Colonic mucosa (tissue), 4 donors: ENCODE results near the gene TTC28. TPM values are rescaled to one million over a fixed set of nuclear protein-coding genes. Genes with fewer than 3 reads are reported as not detected.

Experiments
- DNase-seq: peaks from one replicate; pipeline ENCODE4 v3.0.0-alpha.2; 2020
- H3K27ac ChIP-seq: fragments of 200-600 bp; one replicate; pipeline ENCODE4 v1.8.0; 2021
- H3K27me3 ChIP-seq: fragments of 200-600 bp; one replicate; pipeline ENCODE4 v1.8.0; 2021
- H3K36me3 ChIP-seq: fragments of 200-600 bp; one replicate; pipeline ENCODE4 v1.8.0; 2021
- H3K4me1 ChIP-seq: fragments of 200-600 bp; one replicate; pipeline ENCODE4 v1.8.0; 2021; ENCODE audit warnings: mild to moderate bottlenecking
- H3K4me3 ChIP-seq: fragments of 200-600 bp; one replicate; pipeline ENCODE4 v1.8.0; 2021
- H3K9ac ChIP-seq, 2 donors: one replicate each; pipeline ENCODE4 v1.7.0; 2013; ENCODE audit warnings: control low read depth in 2 of 2, low read depth in 2 of 2, low read length in 2 of 2
- H3K9me3 ChIP-seq: fragments of 200-600 bp; one replicate; pipeline ENCODE4 v1.8.0; 2021
- CTCF ChIP-seq: fragments of 200-600 bp; IDR thresholded peaks from one replicate; pipeline ENCODE4 v1.8.0; 2022; ENCODE audit warnings: antibody characterized with exemption, mild to moderate bottlenecking
- intact Hi-C: fragments of 100-400 bp; cut with DNase I; formaldehyde crosslinking; loops from one replicate; pipeline ENCODE4 v1.14.1; 2022
- total RNA-seq, 2 donors: library from RNA; stranded (reverse); fragmentation: NEBNext Ultra II Directional in 1 of 2; extraction: Animal tissue kit (Norgen Biotek cat#: 25700) in 1 of 2; gene quantifications; one replicate each; pipeline ENCODE4 v1.2.1, GENCODE V29; 2021
- donor health status: healthy.
- donor health status: DM: no; HTN: no; CAD: no.
- donor health status: DM: no; HTN: no; CAD: no.

The TTC28 gene
- total RNA-seq, 2 donors from 2014 or later, result 6.6 to 9.2 TPM

DNA sequence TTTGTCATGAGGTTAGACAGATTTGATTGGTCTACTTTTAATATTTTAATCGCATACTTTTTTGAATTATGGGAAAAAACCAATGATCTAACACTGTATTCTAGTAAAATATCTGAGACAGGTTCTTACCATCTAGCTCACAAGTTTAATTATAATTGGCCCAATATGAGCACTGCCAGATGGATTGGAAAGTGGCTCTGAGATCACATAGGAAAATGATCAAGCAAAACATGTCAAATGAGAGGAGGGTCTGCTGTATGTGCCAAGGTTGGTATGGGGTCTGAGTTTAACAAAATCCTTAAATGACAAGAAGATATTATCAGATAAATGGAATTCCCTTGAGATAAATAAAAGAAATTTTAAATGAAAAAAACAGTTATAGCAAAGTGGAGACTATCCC lies 264.7 kb downstream of the TTC28 start:
- Histone ChIP-seq H3K9me3 (no peaks in the 10 kb centered on the region), H3K9ac (no peak overlapping the region), H3K36me3 (no peaks in the 10 kb centered on the region), H3K27me3 (no peaks in the 10 kb centered on the region), H3K4me3 (no peak overlapping the region), H3K4me1 (no peaks in the 10 kb centered on the region), H3K27ac (no peak overlapping the region)
- DNase-seq, result no peak
- intact Hi-C loops, result no loop called here
- TF ChIP-seq CTCF, result no peak

GRCh38 chr22:28413612-28414399 lies 265.8 kb downstream of the TTC28 start:
- intact Hi-C loops, result no loop called here
- H3K9ac ChIP-seq, result no peak overlapping the region
- no peak overlapping the region for H3K4me3 ChIP-seq
- H3K4me1 ChIP-seq, result no peaks in the 10 kb centered on the region
- no peak for DNase-seq
- H3K27ac ChIP-seq, result no peak overlapping the region
- no peak for TF ChIP-seq CTCF
- H3K9me3 ChIP-seq, result no peaks in the 10 kb centered on the region
- H3K27me3 ChIP-seq, result no peaks in the 10 kb centered on the region
- H3K36me3 ChIP-seq, result no peaks in the 10 kb centered on the region

- Histone ChIP-seq H3K4me1 (no peaks in the 10 kb centered on the region), H3K36me3 (no peaks in the 10 kb centered on the region)
- TF ChIP-seq CTCF, result no peak
Observed at GRCh38 chr22:28412109-28412508, 267.5 kb downstream of the TTC28 start.

GRCh38 chr22:28411125-28411524 lies 268.5 kb downstream of the TTC28 start:
- Histone ChIP-seq H3K4me1 (no peaks in the 10 kb centered on the region), H3K4me3 (no peak overlapping the region), H3K9me3 (no peaks in the 10 kb centered on the region), H3K27ac (no peak overlapping the region), H3K36me3 (no peaks in the 10 kb centered on the region), H3K9ac (no peak overlapping the region), H3K27me3 (no peaks in the 10 kb centered on the region)
- intact Hi-C loops, result no loop called here
- TF ChIP-seq CTCF, result no peak
- no peak for DNase-seq

More at GRCh38 chr22:28412109-28412508, 267.5 kb downstream of the TTC28 start:
- intact Hi-C loops, result no loop called here
- Histone ChIP-seq H3K27ac (no peak overlapping the region), H3K4me3 (no peak overlapping the region), H3K9me3 (no peaks in the 10 kb centered on the region), H3K27me3 (no peaks in the 10 kb centered on the region), H3K9ac (no peak overlapping the region)
- no peak for DNase-seq

DNA sequence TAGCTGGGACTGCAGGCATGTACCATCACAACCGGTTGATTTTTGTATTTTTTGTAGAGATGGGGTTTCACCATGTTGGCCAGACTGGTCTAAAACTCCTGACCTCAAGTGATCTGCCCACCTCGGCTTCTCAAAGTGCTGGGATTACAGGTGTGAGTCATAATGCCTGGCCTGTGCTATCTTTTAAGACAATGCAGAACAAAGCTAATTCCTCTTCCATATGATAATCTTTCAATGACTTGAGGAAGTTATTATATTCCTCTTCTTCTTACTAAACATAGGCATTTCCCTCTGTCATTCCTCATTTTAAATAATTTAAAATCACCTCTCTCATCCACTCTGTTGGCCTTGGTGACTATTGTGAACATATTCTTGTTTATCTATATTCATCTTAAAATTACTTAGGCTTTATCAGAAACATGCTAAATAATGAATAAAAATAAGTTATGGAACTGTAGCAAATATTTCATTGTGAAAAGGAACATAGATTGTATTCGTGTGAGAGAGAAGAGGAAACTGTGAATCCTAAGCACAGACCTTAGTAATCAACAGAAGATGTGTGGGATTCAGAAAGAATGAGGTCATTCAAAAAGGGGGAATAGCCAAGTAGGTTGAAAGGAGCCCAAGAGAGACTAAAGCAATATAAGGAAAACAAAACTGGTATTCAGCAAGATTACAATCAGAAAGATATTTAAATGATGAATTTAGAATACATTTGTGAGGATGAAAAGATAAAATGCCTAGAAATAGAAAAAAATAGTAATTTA lies 269.4 kb downstream of the TTC28 start:
- no peak overlapping the region for H3K27ac ChIP-seq

More for the DNA sequence above, 269.4 kb downstream of the TTC28 start:
- H3K27me3 ChIP-seq, result no peaks in the 10 kb centered on the region
- no peaks in the 10 kb centered on the region for H3K36me3 ChIP-seq
- intact Hi-C loops, result no loop called here
- no peaks in the 10 kb centered on the region for H3K4me1 ChIP-seq
- H3K9me3 ChIP-seq, result no peaks in the 10 kb centered on the region
- DNase-seq, result no peak
- no peak overlapping the region for H3K9ac ChIP-seq
- H3K4me3 ChIP-seq, result no peak overlapping the region
- TF ChIP-seq CTCF, result no peak
